Lower leg skin (tissue), 3 donors: ENCODE data around the gene DCDC2C.

Experiments
- POLR2A ChIP-seq, 2 donors: fragments of 450-650 bp; IDR thresholded peaks; one replicate each; pipeline ENCODE4 v1.6.1; 2016 to 2017; ENCODE audit warnings: antibody characterized with exemption in 2 of 2, mild to moderate bottlenecking in 1 of 2, moderate library complexity in 1 of 2
- TF ChIP-seq, protein P1 (sequence below), 3 donors: fragments of 450-650 bp; IDR thresholded peaks; one replicate each; pipeline ENCODE4 v1.5.1; 2016; ENCODE audit warnings: antibody characterized with exemption in 3 of 3, mild to moderate bottlenecking in 3 of 3, moderate library complexity in 2 of 3

DNA sequence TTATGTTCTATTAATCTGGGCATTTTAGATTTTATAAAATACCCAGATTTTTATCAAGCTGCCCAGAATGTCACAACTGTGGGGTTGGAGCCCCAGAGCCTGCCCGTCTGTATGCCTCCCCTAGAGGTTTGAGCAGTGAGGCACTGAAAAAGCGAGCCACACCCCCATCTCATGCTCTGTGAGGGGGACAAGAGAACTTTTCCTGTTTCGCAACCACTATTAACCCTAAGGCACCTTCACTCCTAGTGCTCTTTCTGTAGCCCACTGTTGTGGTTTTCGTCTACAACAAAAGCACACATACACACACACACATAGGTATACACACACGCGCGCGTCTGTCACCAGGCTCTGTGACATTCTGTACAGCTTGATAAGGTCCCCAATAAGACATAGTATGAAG, 38.0 kb downstream of the DCDC2C start:
- no peak for TF ChIP-seq POLR2A (IDR thresholded peaks at IDR 0.05)
- TF ChIP-seq, protein P1, sequence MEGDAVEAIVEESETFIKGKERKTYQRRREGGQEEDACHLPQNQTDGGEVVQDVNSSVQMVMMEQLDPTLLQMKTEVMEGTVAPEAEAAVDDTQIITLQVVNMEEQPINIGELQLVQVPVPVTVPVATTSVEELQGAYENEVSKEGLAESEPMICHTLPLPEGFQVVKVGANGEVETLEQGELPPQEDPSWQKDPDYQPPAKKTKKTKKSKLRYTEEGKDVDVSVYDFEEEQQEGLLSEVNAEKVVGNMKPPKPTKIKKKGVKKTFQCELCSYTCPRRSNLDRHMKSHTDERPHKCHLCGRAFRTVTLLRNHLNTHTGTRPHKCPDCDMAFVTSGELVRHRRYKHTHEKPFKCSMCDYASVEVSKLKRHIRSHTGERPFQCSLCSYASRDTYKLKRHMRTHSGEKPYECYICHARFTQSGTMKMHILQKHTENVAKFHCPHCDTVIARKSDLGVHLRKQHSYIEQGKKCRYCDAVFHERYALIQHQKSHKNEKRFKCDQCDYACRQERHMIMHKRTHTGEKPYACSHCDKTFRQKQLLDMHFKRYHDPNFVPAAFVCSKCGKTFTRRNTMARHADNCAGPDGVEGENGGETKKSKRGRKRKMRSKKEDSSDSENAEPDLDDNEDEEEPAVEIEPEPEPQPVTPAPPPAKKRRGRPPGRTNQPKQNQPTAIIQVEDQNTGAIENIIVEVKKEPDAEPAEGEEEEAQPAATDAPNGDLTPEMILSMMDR (IDR thresholded peaks at IDR 0.05) = no peak
